Keratinocyte (primary cell): ENCODE data around the gene CIB4.

ENCODE experiments used
- CTCF ChIP-seq, 3 experiments: IDR thresholded peaks in 1 of 3; conservative IDR thresholded peaks in 1 of 3; optimal IDR thresholded peaks in 1 of 3; 2 replicates in 2 of 3; 3 replicates in 1 of 3; pipeline versions ENCODE3 to v1.5.1; 2011; ENCODE audit warnings: low read length in 3 of 3, mild to moderate bottlenecking in 3 of 3, moderate library complexity in 2 of 3, control low read depth in 1 of 3, inconsistent platforms in 1 of 3; ENCODE audit not compliant: insufficient read depth in 2 of 3; ENCODE audit errors: extremely low read depth in 1 of 3
- EZH2 ChIP-seq: IDR thresholded peaks from one replicate; pipeline ENCODE4 v1.6.1; 2012; ENCODE audit warnings: inconsistent platforms, mild to moderate bottlenecking, low read length, moderate library complexity

GRCh38 chr2:26682155-26682554 lies 41.0 kb upstream of the CIB4 start:
- no peak for TF ChIP-seq CTCF (optimal IDR thresholded peaks at IDR 0.05 in 1 of 3, IDR thresholded peaks at IDR 0.05 in 1 of 3, conservative IDR thresholded peaks at IDR 0.05 in 1 of 3; ENCODE audit: extremely low read depth in 1 of 3, insufficient read depth in 2 of 3, low read length in 3 of 3)
- TF ChIP-seq EZH2: no peak
